ENCODE data around the gene KCNQ2.

Gene KCNQ2

GRCh38 chr20:63452821-63453523, 19.5 kb downstream of the KCNQ2 start:
- no peak for DNase-seq

DNA sequence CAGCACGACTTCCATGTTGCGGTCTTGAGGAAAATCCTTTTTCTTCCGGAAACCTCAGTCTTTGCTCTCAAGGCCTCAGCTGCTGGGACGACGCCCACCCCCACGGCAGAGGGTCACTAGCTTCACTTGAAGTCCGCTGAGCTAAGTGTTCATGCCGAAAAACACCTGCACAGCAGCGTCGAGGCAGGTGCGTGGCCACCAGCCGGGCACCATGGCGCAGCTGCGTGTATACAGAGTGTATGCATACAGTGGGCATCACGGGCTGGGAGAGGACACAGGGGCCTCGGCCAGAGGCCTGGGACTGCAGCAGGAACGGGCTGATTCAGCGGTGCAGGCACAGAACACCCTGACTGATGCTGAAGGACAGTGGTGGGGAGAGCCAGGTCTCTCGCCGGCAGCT, 20.1 kb downstream of the KCNQ2 start:
- DNase-seq, result no peak

DNA sequence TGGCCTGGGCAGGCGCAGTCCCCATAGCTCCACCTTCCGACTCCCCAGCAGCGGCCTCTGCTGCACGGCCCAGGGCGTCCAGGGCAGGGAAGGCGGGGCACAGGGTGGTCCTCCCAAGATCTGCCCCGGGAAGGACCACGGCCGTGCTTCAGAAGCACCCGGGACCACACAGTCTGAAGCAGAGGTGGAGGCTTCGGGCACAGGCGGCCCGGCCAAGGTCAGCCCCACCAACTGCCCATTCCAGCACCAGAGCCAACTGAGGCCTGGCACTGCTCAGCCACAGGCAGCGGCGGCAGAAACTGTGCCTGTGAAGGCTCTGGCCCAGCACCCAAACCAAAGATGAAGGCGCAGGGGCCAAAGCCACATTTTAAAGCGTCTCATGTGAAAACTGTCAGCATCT, 20.6 kb downstream of the KCNQ2 start:
- DNase-seq, result no peak

GRCh38 chr20:63449796-63450730, 22.4 kb downstream of the KCNQ2 start:
- no peak for DNase-seq

DNA sequence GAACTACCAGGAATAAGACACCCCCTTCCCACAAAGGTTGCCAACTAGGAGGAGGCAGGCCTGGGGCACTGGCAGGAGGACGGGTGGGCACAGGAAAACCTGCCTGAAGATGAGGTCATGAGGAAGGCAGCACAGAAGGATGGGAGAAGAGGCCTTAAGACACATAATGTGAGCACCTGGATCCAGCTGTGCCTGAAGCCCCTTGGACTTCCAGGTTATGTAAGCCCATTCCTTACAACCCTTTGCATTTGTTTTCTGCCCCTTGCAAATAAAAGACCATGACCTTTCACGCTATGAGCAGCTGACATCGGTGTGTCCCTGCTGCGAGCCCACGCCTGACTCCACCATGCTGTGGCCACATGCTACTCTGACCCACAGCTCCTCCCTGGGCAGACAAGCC, 23.4 kb downstream of the KCNQ2 start:
- no peak for DNase-seq

DNA sequence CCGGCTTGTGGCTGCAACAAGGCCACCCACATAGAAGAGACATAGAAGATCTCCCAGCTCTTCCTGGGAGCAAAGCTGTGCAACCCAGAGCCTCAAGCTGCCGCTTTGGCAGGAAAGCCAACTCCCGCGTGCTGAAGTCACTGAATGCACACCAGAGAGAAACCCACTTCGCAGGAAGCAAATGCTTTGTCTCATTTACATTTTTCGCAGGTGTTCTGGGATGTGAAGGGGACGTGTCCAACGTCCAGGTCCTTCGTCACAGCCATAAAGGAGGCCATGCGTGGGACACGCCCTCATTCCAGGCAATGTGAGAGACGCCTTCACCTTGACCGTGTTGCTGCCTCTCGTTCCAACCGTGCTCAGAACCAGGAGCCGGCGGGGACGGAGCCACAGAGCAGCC, 24.4 kb downstream of the KCNQ2 start:
- DNase-seq, result no peak

GRCh38 chr20:63447320-63447719, 25.1 kb downstream of the KCNQ2 start:
- no peak for DNase-seq

GRCh38 chr20:63446216-63447024, 26.0 kb downstream of the KCNQ2 start:
- DNase-seq, result no peak

DNA sequence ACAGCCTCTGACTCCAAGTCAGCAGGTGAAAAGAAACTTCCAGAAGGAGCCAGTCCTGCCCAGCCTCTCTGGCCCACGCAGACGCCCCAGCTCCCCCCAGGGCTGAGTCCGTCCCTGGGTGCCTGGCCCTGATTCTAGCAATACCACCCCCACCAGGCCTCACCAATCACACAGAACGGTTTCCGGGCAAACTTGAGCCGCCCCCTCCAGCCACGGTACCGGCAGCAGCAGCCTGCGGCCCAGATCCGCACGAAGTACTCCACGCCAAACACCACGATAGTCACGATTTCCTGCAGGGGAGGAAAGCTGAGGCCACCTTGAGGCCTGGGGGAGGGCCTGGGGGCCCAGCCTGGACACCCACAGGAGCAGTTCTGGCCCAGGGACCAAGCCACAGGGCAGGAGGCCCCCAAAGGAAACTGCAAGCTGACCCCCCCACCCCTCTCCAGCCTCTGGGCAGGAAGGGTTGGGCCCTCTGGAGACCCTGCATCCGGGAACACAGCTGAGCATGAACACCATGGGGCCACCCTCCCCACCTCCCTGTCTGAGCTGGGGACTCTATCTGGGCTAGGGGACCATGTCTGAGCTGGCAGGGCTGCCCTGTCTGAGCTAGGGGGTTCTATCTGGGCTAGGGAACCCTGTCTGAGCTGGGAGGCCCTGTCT, 27.2 kb downstream of the KCNQ2 start:
- DNase-seq, result no peak

DNA sequence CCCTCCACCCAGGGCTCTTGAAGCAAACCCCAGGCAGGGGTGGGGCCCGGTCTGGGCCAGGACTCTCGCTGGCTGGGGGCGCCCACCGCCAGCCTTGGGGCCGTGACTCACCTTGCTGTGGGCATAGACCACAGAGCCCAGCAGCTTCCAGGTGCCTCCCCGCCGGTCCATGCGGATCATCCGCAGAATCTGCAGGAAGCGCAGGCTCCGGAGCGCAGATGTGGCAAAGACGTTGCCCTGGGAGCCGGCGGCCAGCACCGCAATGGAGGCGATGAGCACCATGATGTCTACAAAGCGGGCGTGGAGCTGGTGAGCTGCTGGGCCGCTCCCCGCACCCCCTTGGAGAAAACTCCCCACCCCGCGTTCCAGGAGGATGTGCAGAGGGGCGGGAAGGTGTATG, 27.9 kb downstream of the KCNQ2 start:
- no peak for DNase-seq

GRCh38 chr20:63443606-63444395, 28.7 kb downstream of the KCNQ2 start:
- no peak for DNase-seq

GRCh38 chr20:63442100-63442493, 30.4 kb downstream of the KCNQ2 start:
- DNase-seq, result peak; percentile 33

GRCh38 chr20:63441136-63442099, 31.0 kb downstream of the KCNQ2 start:
- DNase-seq, result no peak

- DNase-seq, result no peak
Observed at GRCh38 chr20:63440366-63440955, 32.0 kb downstream of the KCNQ2 start.

DNA sequence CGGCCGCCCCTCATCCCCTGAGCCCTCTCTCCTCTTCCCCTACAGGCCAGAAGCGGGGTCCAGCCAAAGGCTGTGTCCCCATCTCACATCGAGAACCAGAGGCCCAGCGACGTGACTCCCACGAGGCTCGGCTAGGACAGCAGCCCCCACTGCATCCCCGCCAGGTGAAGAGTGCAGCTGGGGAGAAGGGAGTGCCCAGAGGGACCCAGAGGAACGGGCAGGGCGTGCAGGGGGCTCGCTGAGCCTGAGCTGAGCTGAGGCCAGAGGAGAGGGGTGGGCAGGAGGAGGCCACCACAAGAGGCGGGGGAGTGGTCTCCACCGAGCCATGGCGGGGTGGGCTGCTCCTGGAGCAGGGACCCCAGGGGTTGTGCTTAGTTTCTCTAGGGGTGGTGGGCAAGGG, 32.6 kb downstream of the KCNQ2 start:
- DNase-seq, result no peak

- no peak for DNase-seq
Observed at GRCh38 chr20:63438121-63438520, 34.3 kb downstream of the KCNQ2 start.

DNA sequence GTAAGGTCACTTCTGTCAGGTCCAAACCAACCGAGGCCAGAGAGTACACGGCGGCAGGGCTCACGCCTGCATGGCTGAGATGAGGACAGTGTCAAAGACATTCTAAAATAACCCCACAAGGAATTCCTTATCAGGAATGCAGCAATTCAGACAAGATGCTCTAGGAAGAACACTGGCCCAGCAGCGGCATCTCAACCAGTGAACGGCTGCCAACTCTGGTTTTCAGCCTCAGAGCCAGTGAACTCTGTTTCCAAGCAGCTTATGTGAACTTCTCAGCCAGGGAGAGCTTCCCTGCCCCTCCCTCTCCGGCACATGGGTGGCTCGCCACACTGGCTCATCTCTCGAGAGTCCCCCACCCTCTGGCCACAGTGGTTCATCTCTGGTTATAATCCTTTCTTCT, 36.9 kb downstream of the KCNQ2 start:
- DNase-seq, result no peak

GRCh38 chr20:63434599-63435378, 37.7 kb downstream of the KCNQ2 start:
- DNase-seq, result peak; percentile 58

DNA sequence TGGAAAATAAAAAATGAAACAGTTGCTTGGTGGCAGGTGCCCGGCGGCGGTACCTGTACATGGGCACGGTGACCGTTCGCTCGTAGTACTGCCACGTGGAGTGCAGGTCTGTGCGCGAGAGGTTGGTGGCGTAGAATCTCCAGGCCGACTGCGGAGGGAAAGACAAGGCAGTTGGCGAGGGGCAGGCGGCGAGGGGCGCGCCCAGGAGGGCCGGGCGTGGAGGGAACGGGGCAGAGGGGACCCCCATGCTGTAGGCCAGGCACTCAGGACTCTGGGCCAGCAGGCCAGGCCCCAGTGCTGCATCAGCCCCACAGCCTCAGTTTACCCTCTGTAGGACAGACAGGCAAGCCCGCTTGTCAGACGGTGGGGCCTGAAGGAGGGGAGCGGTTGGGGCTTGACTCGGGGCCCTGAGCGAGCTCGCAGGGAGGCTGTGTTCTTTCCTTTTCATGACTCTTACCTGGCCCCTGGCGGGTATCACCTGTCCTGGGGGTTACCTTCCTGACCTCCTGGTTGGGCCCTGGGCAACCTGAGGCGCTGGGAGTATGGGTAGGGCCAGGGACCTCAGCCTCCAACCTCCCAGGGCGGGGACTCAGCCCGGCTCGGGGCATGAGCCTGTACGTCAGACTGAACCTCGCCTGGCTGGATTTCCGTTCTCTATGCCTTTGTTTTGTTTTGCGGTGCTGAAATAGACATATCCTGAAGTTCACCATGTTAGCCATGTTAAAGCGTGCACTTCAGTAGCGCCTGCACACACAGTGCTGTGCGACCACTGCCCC, 38.5 kb downstream of the KCNQ2 start:
- DNase-seq, result no peak
